ENCODE data around the gene TSPEAR. TPM values are rescaled to one million over a fixed set of nuclear protein-coding genes. Genes with fewer than 3 reads are reported as not detected.

Gene TSPEAR
- total RNA-seq, 1 donor from 2014 or later, result not detected

DNA sequence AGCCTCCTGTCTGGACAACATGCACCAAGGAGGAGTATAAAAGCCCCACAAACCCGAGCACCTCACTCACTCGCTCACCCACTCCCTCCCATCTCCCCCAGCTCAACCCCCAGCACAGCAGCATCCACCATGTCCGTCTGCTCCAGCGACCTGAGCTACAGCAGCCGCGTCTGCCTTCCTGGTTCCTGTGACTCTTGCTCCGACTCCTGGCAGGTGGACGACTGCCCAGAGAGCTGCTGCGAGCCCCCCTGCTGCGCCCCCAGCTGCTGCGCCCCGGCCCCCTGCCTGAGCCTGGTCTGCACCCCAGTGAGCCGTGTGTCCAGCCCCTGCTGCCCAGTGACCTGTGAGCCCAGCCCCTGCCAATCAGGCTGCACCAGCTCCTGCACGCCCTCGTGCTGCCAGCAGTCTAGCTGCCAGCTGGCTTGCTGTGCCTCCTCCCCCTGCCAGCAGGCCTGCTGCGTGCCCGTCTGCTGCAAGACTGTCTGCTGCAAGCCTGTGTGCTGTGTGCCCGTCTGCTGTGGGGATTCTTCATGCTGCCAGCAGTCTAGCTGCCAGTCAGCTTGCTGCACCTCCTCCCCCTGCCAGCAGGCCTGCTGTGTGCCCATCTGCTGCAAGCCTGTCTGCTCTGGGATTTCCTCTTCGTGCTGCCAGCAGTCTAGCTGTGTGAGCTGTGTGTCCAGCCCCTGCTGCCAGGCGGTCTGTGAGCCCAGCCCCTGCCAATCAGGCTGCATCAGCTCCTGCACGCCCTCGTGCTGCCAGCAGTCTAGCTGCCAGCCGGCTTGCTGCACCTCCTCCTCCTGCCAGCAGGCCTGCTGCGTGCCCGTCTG, 137.5 kb downstream of the TSPEAR start, which contains the start of gene KRTAP10-4:
TSS of gene KRTAP10-4 (plus strand) at position 100 of the 827 bp plus-strand sequence. CDS start at position 130, 30 bp downstream.

DNA sequence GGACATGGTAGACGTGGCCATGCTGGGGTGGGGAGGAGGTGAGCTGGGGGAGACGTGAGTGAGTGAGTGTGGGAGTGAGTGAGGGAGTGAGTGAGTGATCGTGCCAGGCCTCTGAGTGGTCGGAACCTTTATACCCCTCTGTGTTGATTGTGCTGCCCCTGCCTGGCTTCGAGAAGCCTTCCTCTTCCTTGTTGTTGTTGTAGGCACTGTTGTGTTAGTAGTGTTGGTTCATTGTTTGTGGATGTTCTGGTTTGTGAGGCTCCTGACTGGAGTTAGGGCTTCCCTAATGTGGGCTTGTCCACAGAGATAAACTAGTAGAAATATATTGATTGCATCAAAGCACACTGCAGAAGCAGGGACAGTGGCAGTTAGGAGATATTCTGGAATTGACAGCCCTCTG, 152.7 kb downstream of the TSPEAR start, which contains the start of gene KRTAP10-3:
TSS of gene KRTAP10-3 (minus strand) at position 101 of the 400 bp plus-strand sequence. CDS start at position 21, 80 bp downstream.

DNA sequence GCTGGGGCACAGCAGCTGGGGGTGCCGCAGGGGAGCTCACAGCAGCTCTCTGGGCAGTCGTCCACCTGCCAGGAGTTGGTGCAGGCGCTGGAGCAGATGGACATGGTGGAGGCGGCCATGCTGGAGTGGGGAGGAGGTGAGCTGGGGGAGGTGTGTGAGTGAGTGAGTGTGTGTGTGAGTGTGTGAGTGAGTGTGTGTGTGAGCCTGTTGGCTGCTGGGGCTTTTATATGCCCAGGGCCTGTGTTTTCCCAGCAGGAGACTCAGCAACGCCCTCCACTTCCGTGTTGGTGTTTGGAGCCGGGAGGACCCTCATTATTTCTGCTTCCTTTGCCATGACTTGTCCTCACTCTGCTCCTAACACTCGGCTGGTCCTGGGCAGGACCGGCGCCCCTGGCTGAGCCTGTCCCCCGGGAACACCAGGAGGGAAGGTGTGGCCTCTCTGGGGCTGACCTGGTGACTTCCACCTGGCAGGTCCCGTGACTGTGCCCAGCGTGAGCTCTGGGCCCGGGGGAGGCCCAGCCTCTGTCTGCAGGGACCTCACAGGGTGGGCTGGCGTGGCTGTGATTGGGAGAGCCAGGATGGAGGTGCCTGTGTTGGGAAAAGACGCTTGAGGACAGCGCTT, 159.9 kb downstream of the TSPEAR start, which contains the start of gene KRTAP10-2:
TSS of gene KRTAP10-2 (minus strand) at position 166 of the 622 bp plus-strand sequence. CDS start at position 119, 47 bp downstream.

GRCh38 chr21:44539991-44540666, 171.2 kb downstream of the TSPEAR start, which contains the start of gene KRTAP10-1:
TSS of gene KRTAP10-1 (minus strand) at chr21:44540195. CDS start at chr21:44540150, 45 bp downstream.

DNA sequence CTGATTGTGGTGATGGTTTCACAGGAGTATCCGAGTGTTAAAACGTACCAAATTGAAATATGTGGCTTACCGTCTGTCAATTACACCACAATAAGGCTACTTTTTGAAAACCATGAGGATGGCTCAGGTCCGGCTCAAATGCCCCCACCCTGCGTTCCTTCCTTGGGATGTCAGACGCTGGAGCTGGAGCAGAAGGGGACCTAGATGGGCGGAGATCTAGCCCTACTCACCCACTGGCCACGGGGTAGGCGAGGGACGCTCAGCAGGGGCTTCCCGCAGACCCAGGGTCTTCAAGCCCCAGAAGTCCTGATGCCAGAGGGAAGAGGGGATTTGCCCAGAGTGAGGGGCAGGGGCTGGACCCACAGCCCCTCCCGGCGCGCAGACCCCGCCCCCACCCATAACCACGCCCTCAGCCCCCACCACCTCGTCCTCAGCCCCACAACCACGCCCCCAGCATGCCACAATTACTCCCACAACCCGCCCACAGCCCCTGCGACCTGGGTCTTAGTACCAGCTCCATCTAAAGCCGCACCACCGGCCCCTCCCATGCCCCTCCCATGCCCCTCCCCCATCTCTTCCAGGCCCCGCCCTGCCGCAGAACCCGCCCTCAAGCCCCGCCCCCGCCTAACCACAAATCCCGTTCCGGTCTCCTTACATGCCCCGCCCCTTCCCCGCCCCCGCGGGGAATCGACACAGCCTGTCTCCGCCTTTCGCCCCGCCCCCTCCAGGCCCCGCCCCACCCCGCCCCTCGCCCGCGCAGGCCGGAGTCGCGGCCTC, 256.4 kb downstream of the TSPEAR start, which contains the start of gene LRRC3:
TSS of gene LRRC3 (plus strand) at position 764 of the 777 bp plus-strand sequence. CDS start 1,135 bp downstream, outside the sequence.

Other genes with a start within 250 kb of the TSPEAR start
- gene KRTAP10-1, start 171.4 kb downstream of the TSPEAR start, total RNA-seq, result not detected in 2 replicates
- gene KRTAP10-2, start 160.1 kb downstream of the TSPEAR start, total RNA-seq, result not detected in 2 replicates
- gene KRTAP10-3, start 152.8 kb downstream of the TSPEAR start, total RNA-seq, result not detected in 2 replicates
- not detected in 2 replicates for gene KRTAP10-4, start 137.8 kb downstream of the TSPEAR start, total RNA-seq
- not detected in 2 replicates for gene KRTAP10-5, start 131.0 kb downstream of the TSPEAR start, total RNA-seq
- gene KRTAP10-6, start 119.1 kb downstream of the TSPEAR start, total RNA-seq, result not detected in 2 replicates
- not detected in 2 replicates for gene KRTAP10-7, start 111.0 kb downstream of the TSPEAR start, total RNA-seq
- not detected in 2 replicates for gene KRTAP10-8, start 99.5 kb downstream of the TSPEAR start, total RNA-seq
- not detected in 2 replicates for gene KRTAP10-9, start 84.5 kb downstream of the TSPEAR start, total RNA-seq
- not detected in 2 replicates for gene KRTAP10-10, start 74.2 kb downstream of the TSPEAR start, total RNA-seq
- not detected in 2 replicates for gene KRTAP10-11, start 65.2 kb downstream of the TSPEAR start, total RNA-seq
- not detected in 2 replicates for gene KRTAP12-4, start 56.9 kb downstream of the TSPEAR start, total RNA-seq
- not detected in 2 replicates for gene KRTAP12-3, start 53.6 kb downstream of the TSPEAR start, total RNA-seq
- gene KRTAP12-2, start 44.6 kb downstream of the TSPEAR start, total RNA-seq, result not detected in 2 replicates
- not detected in 2 replicates for gene KRTAP12-1, start 29.4 kb downstream of the TSPEAR start, total RNA-seq
- not detected in 2 replicates for gene KRTAP10-12, start 14.4 kb downstream of the TSPEAR start, total RNA-seq
- gene UBE2G2, start 90.2 kb upstream of the TSPEAR start, total RNA-seq, result 76.3 and 103 TPM in 2 replicates
- gene SUMO3, start 106.5 kb upstream of the TSPEAR start, total RNA-seq, result 77.2 and 91.3 TPM in 2 replicates
- 299 and 366 TPM in 2 replicates for gene PTTG1IP, start 162.1 kb upstream of the TSPEAR start, total RNA-seq
- under 0.01 and 0.18 TPM in 2 replicates for gene ITGB2, start 209.3 kb upstream of the TSPEAR start, total RNA-seq
- 32.0 and 36.2 TPM in 2 replicates for gene SLX9, start 228.5 kb upstream of the TSPEAR start, total RNA-seq